Endothelial cell of umbilical vein (primary cell): ENCODE measurements around the gene ZNF556. TPM values are rescaled to one million over a fixed set of nuclear protein-coding genes. Genes with fewer than 3 reads are reported as not detected.

Experiments
- BruUV-seq: library from RNA; stranded (reverse); fragments of 400-500 nt; replicated peaks from 2 replicates; lab custom pipeline; 2021; lab: Mats Ljungman, UMichigan
- CTCF ChIA-PET: fragments of 300-600, 350-600 bp; sonication (Branson Sonifier 250); formaldehyde crosslinking; loops from one replicate; lab custom pipeline; 2021; ENCODE audit warnings: antibody characterized with exemption, inconsistent platforms; lab: Charles Lee
- POLR2A ChIA-PET: fragments of 300-600, 350-600 bp; sonication (Branson Sonifier 250); formaldehyde crosslinking; loops from one replicate; lab custom pipeline; 2021; ENCODE audit warnings: antibody characterized with exemption, inconsistent platforms; lab: Charles Lee
- DNase-seq: peaks from one replicate; pipeline ENCODE4 v3.0.0-alpha.2; 2011; ENCODE audit warnings: low read depth, low spot score
- FAIRE-seq: peaks from 2 replicates; lab custom pipeline; 2011; peaks lifted over from hg19 to GRCh38; lab: Jason Lieb, UNC
- H2AFZ ChIP-seq: 2 replicates; pipeline ENCODE4 v1.6.0; 2012; ENCODE audit warnings: low read depth, low read length, control low read depth, inconsistent platforms
- H3K27ac ChIP-seq: 2 replicates; pipeline ENCODE4 v1.5.1; 2011; ENCODE audit warnings: low read depth, mild to moderate bottlenecking, control low read depth, low read length, moderate library complexity; ENCODE audit not compliant: insufficient read depth
- H3K27me3 ChIP-seq, 2 experiments: 2 replicates each; pipeline versions ENCODE4 v1.6.0 to v1.6.1; 2011; ENCODE audit warnings: low read length in 2 of 2, mixed read lengths in 1 of 2; ENCODE audit not compliant: control insufficient read depth in 2 of 2, insufficient read depth in 2 of 2
- H3K36me3 ChIP-seq, 2 experiments: 2 replicates in 1 of 2; 3 replicates in 1 of 2; pipeline ENCODE4 v1.5.1; 2011; ENCODE audit warnings: low read length in 2 of 2, mild to moderate bottlenecking in 1 of 2, moderate library complexity in 1 of 2; ENCODE audit not compliant: control insufficient read depth in 2 of 2, insufficient read depth in 2 of 2; ENCODE audit errors: extremely low read depth in 1 of 2
- H3K4me1 ChIP-seq: 3 replicates; pipeline ENCODE4 v1.5.1; 2011; ENCODE audit warnings: mild to moderate bottlenecking, low read length; ENCODE audit not compliant: control insufficient read depth, insufficient read depth; ENCODE audit errors: extremely low read depth
- H3K4me2 ChIP-seq: 2 replicates; pipeline ENCODE4 v1.6.1; 2011; ENCODE audit warnings: low read length, control low read depth, mixed read lengths; ENCODE audit not compliant: insufficient read depth
- H3K4me3 ChIP-seq, 3 experiments: fragments of 200-600 bp in 1 of 3; sonication (generic), shearing (Covaris generic) in 1 of 3; replicated peaks in 1 of 3; 2 replicates each; pipeline ENCODE4 v1.5.1; 2011 to 2016; ENCODE audit warnings: control low read depth in 3 of 3, low read length in 3 of 3, mild to moderate bottlenecking in 2 of 3, inconsistent platforms in 1 of 3, low read depth in 1 of 3, moderate library complexity in 1 of 3; ENCODE audit not compliant: insufficient read depth in 1 of 3
- H3K79me2 ChIP-seq: 2 replicates; pipeline ENCODE4 v1.6.0; 2012; ENCODE audit warnings: low read length, inconsistent platforms; ENCODE audit not compliant: control insufficient read depth, insufficient read depth
- H3K9ac ChIP-seq: replicated peaks from 2 replicates; pipeline ENCODE3; 2011; ENCODE audit warnings: low read length, control low read depth; ENCODE audit not compliant: insufficient read depth; ENCODE audit errors: extremely low read depth
- H3K9me1 ChIP-seq: replicated peaks from 3 replicates; pipeline ENCODE4 v1.6.0; 2011; ENCODE audit warnings: mild to moderate bottlenecking, low read length; ENCODE audit not compliant: control insufficient read depth, insufficient read depth; ENCODE audit errors: extremely low read depth
- H3K9me3 ChIP-seq: replicated peaks from 2 replicates; pipeline ENCODE4 v1.5.1; 2012; ENCODE audit warnings: low read length, inconsistent platforms; ENCODE audit not compliant: control insufficient read depth, insufficient read depth
- H4K20me1 ChIP-seq: replicated peaks from 2 replicates; pipeline ENCODE3; 2011; ENCODE audit warnings: mild to moderate bottlenecking, low read length; ENCODE audit not compliant: control insufficient read depth, insufficient read depth; ENCODE audit errors: extremely low read depth
- EZH2 ChIP-seq: IDR thresholded peaks from 2 replicates; pipeline ENCODE4 v1.6.1; 2012; ENCODE audit warnings: borderline replicate concordance, low read depth, mild to moderate bottlenecking, moderate library complexity, low read length, inconsistent platforms; ENCODE audit not compliant: severe bottlenecking
- FOS ChIP-seq: IDR thresholded peaks from 2 replicates; pipeline ENCODE4 v1.6.1; 2011; ENCODE audit warnings: mild to moderate bottlenecking, low read length, moderate library complexity, borderline replicate concordance; ENCODE audit not compliant: insufficient read depth
- GATA2 ChIP-seq: IDR thresholded peaks from 2 replicates; pipeline ENCODE4 v1.7.0; 2011; ENCODE audit warnings: low read depth, mild to moderate bottlenecking, moderate library complexity, mixed read lengths, low read length; ENCODE audit not compliant: insufficient read length, insufficient read depth
- JUN ChIP-seq: IDR thresholded peaks from 2 replicates; pipeline ENCODE4 v1.6.1; 2011; ENCODE audit warnings: borderline replicate concordance, low read depth; ENCODE audit not compliant: insufficient read length, insufficient read depth
- MAX ChIP-seq: IDR thresholded peaks from 2 replicates; pipeline ENCODE4 v1.6.1; 2011; ENCODE audit not compliant: insufficient read depth, insufficient read length
- MYC ChIP-seq: IDR thresholded peaks from one replicate; pipeline ENCODE4 v1.6.1; 2011; ENCODE audit warnings: mild to moderate bottlenecking, low read depth, low read length
- POLR2A ChIP-seq: IDR thresholded peaks from 2 replicates; pipeline ENCODE4 v1.6.1; 2012; ENCODE audit warnings: low read depth, mild to moderate bottlenecking, control low read depth, low read length
- POLR2AphosphoS5 ChIP-seq: IDR thresholded peaks from 2 replicates; pipeline ENCODE4 v1.6.1; 2012; ENCODE audit warnings: low read depth, mild to moderate bottlenecking, control low read depth, low read length, moderate library complexity; ENCODE audit not compliant: insufficient read depth
- dilution Hi-C: fragments of 300-500 bp; cut with MboI; formaldehyde crosslinking; loops from one replicate; pipeline ENCODE4 v1.15.0; 2019; ENCODE audit warnings: low sequenced_read_pairs; ENCODE audit not compliant: extremely low pct_ligation_motif_present
- intact Hi-C: fragments of 100-400 bp; cut with micrococcal nuclease; formaldehyde crosslinking; loops from one replicate; pipeline ENCODE4 v1.10.0; 2022
- polyA plus RNA-seq, 4 experiments: library from polyadenylated mRNA; depleted of rRNA in 3 of 4; stranded (reverse) in 3 of 4; unstranded in 1 of 4; fragments of >200 nt; gene quantifications; 2 replicates each; pipeline versions ENCODE4 v1.2.1 to v1.2.3, GENCODE V29; 2011 to 2012; ENCODE audit warnings: missing spikeins in 1 of 4
- total RNA-seq: library from RNA; stranded (reverse); gene quantifications from 2 replicates; pipeline ENCODE4 v1.2.3, GENCODE V29; 2021

The ZNF556 gene
- total and polyA plus RNA-seq, 2 donors (not counting 3 experiments of a cell fraction or from before 2014, with no cell fraction given), result 0.01 TPM; not detected in 1

GRCh38 chr19:2912306-2912705, 45.2 kb downstream of the ZNF556 start:
- Histone ChIP-seq H3K27me3 (no peaks in the 10 kb centered on the region), H3K4me2 (no peak overlapping the region), H3K9ac (no peak overlapping the region), H3K9me3 (peaks cover 8% of the 10 kb centered on the region), H3K4me3 (no peak overlapping the region), H4K20me1 (no peaks in the 10 kb centered on the region), H3K4me1 (no peaks in the 10 kb centered on the region), H3K36me3 (peaks cover 6 to 10% of the 10 kb centered on the region in 2 experiments), H2AFZ (no peak overlapping the region), H3K79me2 (peaks cover 1% of the 10 kb centered on the region), H3K9me1 (no peaks in the 10 kb centered on the region), H3K27ac (no peak overlapping the region)
- dilution Hi-C loops, result no loop called here
- intact Hi-C loops, result no loop called here
- ChIA-PET CTCF (no interaction called here), POLR2A (no interaction called here)
- BruUV-seq, result no TSS peak
- FAIRE-seq, result no peak
- TF ChIP-seq FOS (no peak), JUN (no peak), POLR2AphosphoS5 (no peak), EZH2 (no peak), POLR2A (no peak), GATA2 (no peak), MYC (no peak), MAX (no peak)
- no peak for DNase-seq
